Brain pericyte (primary cell): ENCODE measurements around the gene CCDC107.
"Not testable (repeated sequence)": the region's sequence is repeated elsewhere in the genome, so short reads cannot be mapped to it uniquely, and the experiment has no call there.

Source experiments
- DNase-seq: peaks from one replicate; pipeline ENCODE4 v3.0.0-alpha.2; 2012; ENCODE audit warnings: low read depth, low spot score

Gene CCDC107

DNA sequence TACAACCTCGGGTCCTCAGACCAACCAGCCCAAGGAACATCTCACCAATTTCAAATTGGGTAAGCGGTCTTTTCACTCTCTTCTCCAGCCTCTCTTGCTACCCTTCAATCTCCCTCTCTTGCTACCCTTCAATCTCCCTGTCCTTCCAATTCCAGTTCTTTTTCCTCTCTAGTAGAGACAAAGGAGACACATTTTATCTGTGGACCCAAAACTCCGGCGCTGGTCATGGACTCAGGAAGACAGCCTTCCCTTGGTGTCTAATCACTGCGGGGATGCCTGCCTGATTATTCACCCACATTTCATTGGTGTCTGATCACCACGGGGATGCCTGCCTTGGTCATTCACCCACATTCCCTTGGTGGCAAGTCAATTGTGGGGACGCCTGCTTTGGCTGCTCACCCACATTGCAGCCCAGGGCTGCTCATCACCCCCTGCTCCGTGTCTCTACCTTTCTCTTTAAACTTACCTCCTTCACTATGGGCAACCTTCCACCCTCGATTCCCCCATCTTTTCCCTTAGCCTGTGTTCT, 20.6 kb upstream of the CCDC107 start:
- DNase-seq, result not testable (repeated sequence)

DNA sequence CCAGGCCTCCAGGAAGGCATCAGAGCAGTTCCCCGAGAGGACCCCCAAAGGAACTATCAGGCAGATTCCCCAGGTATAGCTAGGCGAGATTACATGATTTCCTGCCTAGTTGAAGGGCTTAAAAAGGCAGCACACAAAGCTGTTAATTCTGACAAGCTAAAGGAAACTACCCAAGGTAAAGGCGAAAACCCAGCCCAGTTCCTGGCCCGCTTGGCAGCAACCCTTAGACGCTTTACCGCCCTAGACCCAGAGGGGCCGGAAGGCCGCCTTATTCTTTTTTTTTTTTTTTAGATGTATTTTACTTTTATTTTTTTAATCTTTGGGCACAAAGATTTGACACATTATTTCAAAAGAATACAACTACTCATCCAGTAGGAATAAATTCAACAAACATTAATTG, 19.3 kb upstream of the CCDC107 start:
- not testable (repeated sequence) for DNase-seq

DNA sequence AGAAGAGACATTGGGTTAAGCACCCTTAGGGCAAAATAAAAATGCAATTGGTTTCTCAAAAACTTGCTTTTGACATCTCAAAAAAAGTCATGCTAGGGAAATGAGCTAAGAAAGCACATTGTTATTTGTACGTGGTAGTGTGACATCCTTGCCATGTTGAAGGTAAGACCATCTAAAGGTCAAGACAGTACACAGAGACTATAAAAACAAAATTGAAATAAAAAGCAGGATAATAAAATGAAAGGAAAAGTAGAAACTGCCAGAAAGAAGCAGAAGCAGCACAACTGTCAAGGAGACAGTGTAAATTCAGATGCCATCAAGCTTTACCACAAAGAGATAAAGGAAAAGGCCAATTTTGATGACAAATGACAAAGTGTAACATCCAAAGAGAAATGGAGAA, 18.9 kb upstream of the CCDC107 start:
- DNase-seq, result not testable (repeated sequence)

DNA sequence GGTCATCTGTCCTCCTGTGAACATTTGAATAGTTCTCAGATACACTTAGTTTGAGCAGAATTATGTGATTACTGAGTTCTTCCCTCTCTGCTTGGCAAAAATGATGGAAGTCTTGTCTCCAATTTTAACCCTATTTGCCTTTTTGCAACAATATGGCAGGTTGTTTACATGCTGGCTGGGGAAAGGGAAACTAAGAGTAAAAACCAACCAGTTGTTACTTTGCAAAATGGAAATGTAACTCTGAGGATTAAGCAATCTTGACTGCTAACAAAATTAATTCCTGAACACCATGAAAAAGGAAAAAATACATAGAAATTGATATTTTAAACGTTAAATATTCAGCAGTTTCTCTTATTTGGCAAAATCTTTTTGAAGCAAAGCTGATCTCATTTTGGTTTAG, 18.5 kb upstream of the CCDC107 start:
- no peak for DNase-seq

DNA sequence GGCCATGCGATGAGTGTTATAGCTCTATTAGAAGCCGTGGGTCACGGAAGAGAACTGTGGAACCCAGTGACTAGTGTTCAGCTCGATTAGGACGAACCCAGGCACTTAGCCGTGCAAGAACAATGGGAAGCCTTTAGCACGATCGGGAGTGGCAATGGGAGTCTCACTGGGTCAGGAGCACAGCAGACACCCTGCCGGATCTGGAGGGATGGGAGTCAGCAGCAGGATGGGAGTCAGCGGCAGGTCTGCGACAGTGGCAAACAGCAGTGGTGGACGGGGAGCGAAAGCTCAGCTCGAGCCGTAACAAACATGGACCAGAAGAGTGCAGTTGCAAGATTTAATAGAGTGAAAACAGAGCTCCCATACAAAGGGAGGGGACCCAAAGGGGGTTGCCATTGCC, 17.7 kb upstream of the CCDC107 start:
- DNase-seq, result not testable (repeated sequence)

DNA sequence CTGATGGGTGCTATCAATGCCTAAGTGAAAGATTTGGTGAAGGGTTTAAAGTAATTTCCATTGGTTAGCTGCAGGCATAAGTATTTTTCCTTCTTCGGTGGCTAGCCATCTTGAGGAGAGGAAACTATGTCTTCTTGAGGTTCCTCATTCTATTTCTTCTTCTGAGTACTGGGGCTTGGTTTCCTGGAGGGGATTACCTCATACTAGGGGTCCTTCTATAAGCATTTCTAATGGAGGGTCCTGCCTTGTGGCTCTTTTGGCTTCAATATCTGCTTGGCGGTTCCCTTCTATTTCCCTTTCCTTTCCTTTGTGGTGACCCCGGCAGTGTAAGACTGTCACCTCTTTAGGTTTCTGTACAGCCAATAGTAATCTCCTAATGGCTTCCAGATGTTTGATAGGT, 16.6 kb upstream of the CCDC107 start:
- DNase-seq, result not testable (repeated sequence)

DNA sequence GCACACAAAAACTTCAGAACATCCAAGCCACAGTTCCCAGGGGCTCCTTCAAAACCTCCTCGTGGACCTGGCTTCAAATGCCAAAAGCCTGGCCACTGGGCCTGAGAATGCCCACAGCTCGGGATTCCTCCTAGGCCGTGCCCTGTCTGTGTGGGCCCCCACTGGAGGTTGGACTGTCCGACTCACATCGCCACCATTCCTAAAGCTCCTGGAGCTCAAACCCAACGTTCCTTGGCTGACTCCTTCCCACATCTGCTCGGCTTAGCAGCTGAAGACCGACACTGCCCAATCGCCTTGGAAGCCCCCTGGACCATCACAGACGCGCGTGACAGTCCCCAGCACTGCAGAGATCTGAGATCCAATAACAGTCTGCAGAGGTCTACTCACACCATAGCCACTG, 15.0 kb upstream of the CCDC107 start:
- no peak for DNase-seq

DNA sequence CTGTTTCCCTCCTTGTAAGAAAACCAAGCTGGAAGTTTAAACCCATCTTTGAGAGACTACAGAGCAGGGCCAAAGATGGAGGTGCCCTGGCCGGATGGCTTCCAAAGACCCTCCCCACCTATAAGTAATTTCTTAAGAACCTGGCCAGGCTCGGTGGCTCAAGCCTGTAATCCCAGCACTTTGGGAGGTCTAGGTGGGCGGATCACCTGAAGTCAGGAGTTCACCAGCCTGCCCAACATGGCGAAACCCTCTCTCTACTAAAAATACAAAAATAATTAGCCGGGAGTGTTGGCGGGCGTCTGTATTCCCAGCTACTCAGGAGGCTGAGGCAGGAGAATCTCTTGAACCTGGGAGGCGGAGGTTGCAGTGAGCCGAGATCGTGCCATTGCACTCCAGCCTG, 12.4 kb upstream of the CCDC107 start:
- DNase-seq, result not testable (repeated sequence)

DNA sequence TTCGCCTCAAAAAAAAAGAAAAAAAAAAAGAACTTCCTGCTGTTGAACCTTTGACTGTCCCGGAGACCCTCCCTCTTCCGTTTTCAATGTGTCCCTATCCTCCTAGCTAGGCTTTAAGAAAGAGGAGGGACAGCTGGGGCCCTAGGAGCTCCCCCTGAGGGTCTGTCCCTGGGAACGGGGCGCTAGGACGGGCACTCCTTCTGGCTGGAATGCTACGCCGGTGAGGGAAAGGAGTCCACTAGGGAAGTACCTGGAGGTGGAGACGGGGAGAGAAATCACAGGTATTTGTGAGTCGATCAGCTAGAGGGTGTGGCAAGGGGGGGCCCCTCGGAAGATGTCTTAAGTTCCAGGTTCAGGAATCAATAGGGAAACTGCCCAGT, 11.9 kb upstream of the CCDC107 start:
- DNase-seq, result no peak

DNA sequence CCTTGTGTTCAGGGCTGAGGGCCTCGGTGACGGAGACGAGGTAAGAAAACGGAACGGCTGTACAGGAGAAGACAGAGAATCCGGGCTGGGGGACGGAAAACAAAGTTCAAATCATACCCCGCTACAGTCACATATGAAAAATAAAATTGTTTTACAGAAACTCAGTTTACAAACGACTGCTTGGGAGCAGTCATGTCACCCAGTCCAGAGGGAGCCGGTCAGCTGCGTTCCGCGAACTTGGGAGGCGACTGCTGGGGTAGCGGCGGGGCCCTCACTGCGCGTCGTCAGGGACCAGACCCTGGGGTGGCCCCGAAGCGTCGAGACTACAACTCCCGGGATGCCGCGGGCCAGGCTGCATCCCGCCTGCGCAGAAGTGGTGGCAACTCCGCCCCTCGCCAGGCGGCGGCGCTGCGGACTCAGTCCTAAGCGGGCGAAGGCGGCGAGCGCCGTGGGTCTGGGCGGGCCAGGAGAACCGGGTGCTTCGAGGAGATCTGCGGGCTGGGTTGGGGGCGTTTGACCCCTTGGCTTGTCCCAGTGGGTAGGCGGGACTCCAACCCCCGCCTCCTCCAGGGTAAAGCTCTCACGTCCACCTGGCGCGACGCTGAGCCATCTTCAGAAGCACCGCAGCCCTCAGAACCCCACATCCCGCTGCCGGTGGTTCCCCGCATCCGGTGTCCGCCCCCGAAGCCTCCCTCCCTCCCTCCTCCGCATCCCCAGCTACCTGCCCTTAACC, 11.4 kb upstream of the CCDC107 start:
- DNase-seq, result peak; percentile 69

DNA sequence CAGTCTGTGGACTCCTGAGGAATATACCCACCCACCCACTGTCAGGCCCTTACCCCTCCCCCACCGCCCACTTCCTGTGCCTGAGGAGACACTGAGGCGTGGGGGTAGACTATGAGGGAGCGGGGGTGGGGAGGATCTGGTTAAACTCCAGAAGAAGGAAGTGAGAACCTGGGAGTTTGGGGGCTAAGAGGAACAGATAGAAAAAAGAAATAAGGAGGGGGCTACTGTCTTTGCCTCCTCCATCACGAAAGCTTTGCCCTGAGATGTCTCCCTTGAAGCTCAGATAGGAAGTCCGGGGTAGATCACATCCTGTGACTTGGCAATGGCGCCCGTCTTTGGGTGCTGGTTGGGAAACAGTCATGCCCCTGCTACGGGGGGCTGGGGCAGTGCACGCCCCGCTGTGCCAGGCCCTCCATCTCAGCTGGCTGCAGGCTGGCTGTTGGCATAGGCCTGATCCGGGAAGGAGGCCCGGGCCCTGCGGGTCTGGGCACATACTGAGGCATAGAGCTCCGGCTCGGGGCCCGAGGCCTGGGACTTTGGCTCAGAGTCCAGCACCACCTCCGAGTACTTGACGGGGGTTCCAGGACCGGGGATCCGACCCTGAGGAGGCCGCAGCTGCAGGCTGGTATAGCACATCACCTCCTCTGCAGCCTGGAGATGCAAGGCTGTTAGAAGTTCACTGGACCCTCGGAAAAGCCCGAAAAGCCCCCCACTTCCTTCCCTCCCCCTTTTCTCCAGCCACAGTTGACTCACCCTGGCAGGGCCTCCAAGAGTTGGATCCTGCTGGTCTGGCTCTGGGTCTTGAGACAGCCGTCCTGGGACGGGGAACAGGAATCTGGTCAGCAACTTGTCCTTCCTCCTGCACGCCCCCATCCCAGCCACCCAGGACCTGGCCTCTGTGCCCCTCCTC, 8.4 kb upstream of the CCDC107 start:
- DNase-seq, result no peak

DNA sequence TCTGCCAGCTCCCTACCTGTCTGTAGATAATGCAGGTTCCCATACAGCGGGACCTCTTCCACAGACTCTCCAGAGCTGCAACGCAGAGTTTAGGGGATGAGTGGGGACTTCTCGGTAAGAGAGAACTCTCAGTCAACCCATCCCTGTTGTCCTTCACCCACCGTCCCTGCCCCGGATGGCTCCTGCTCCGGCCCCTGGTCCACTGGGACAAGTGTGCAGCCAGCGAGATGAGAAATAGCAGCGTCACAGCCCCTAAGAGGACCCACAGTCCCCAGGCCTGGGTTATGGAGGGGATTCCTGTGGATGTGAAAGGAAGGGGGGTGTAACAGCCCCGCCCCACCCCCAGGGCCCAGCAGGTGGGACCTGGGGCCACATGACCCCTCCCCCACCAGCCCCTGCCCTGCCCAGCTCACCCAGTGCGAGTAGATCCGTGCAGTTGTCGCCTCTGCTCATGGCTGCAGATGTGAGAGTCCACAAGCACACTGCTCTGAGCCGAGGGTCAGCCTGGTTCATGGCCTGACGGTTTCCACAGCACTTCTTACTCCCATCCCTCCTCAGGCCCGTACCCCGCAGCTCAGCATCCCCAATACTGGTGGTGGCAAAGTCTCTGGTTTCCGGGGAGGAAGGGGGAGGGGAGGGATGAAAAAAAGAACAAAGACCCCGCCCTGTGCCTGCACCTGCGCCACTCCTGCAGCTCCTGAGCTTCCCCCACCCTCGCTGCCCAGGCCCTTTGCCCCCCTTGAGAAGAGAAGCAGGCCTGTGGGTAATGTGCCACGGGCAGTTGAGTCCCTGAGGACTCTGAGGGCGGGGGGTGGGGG, 7.5 kb upstream of the CCDC107 start, which contains the start of gene SIT1:
Gene SIT1 (minus strand): TSS at position 591 of the 818 bp plus-strand sequence. CDS start 78 bp downstream, at position 513.
- DNase-seq, result no peak

DNA sequence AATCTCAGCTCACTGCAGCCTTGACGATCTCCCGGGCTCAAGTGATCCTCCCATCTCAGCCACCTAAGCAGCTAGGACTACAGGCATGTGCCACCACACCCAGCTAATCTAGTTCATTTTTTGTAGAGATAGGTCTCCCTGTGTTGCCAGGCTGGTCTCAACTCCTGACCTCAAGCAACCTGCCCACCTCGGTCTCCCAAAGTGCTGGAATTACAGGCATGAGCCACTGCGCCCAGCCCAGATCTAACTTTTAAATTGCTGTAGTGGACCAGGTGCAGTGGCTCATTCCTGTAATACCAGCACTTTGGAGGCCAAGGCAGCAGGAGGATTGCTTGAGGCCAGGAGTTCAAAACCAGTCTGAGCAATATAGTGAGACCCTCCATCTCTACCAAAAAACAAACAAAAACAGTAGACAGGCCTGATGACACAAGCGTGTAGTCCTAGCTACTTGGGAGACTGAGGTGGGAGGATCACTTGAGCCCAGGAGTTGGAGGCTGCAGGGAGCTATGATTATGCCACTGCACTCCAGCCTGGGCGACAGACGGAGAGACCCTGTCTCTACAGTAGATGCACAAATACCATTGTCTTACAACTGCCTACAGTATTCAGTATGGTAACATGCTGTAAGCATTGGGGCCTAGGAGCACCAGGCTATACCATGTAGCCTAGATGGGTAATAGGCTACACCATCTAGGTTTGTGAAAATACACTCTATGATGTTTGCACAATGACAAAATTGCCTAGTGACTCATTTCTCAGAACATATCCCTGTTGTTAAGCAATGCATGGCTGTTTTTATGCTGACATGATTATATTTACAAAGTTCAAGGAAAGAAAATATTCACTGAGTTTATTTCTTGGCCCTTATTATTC, 5.9 kb upstream of the CCDC107 start:
- DNase-seq, result peak; percentile 31

DNA sequence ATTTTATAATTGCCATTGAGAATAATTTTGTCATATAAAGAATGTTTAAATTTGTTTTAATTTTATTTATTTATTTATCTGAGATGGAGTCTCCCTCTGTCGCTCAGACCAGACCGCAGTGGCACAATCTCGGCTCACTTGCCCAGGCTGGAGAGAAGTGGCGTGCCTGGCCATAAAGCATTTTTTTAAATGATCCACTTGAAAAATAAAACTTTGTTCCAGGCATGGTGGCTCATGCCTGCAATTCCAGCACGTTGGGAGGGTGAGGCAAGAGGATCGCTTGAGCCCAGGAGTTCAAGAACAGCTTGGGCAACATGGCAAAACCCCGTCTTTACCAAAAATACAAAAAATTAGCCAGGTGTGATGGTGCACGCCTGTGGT, 5.3 kb upstream of the CCDC107 start:
- DNase-seq, result no peak

DNA sequence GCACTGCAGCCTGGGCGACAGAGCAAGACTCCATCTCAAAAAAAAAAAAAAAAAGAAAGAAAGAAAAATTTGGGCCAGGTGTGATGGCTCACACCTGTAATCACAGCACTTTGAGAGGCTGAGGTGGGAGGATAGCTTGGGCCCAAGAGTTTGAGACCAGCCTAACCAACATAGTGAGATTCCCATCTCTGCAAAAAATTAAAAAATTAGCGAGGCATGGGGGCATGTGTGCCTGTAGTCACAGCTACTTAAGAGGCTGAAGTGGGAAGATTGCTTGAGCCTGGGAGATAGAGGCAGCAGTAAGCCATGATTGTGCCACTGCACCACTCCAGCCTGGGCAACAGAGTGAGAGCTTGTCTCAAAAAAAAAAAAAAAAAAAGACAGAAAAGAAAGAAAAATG, 4.5 kb upstream of the CCDC107 start:
- DNase-seq, result no peak

DNA sequence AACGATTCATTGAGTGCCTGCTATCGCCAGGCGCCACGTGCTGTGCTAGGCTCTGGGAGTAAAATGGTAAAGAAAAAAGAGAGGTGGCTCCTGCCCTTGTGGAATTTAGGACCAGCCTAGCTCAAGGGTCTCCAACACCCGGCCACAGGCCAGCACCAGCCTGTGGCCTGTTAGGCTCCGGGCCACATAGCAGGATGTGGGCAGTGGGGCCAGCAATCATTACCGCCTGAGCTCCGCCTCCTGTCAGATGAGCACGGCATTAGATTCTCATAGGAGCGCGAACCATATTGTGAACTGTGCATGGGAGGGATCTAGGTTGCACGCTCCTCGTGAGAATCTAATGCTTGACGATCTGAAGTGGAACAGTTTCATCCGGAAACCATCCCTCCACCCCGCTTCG, 1.7 kb upstream of the CCDC107 start:
- DNase-seq, result no peak

DNA sequence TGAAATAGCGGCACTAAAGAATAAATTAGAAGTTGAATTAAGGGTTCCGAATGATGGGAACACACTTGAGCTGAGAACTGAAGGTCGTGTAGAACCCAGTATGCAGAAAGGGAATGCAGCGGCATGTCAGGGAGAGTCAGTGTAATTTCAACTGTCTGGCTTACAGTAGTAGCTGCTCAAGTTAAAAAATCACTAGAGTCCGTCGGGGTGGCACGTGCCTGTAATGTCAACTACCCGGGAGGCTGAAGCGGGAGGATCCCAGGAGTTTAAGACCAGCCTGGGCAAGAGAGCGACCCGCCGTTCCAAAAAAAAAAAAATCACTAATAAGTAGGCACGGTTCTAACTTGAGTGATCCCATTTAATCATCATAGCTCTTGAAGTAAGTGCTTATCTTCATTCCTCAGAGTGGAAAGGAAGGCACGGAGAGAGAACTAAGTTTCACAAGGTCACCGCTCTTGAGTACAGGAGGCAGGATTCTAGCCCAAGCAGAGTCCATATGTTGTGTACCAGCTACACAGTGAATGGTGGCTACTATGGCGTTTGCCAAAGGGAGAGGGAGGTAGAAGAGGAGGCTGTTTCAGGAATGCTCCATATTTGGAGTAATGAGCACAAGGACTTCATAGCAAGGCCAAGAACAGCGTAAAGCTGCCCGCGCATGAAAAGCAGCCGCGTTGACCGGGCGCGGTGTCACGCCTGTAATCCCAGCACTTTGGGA, 1.1 kb upstream of the CCDC107 start:
- DNase-seq, result peak; percentile 44

DNA sequence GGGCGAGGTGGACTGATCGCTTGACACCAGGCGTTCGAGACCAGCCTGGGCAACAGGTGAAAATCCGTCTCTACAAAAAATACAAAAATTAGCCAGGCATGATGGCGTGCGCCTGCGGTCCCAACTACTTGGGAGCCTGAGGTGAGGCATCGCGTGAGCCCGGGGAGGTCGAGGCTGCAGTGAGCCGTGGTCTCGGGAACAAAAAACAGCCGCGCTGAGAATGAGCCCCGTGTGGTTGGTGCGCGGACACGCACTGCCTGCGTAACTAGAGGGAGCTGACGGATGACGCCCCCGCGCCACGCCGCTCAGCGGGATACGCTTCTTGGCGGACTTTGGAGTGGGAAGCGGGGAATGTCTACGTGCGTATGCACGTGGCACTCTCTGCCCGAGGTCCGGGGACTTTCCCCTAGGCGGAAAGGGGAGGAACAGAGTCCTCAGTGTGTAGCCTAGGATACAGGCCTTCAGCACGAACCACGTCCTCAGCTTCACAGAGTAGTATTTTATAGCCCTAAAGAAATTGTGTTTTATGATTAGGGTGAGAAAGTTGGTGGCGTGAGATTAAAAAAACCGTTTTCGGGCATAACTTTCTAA, 451 bp upstream of the CCDC107 start, which contains the start of gene RMRP:
Gene RMRP (minus strand): TSS at position 474 of the 591 bp plus-strand sequence.
- peak; percentile 99 for DNase-seq

DNA sequence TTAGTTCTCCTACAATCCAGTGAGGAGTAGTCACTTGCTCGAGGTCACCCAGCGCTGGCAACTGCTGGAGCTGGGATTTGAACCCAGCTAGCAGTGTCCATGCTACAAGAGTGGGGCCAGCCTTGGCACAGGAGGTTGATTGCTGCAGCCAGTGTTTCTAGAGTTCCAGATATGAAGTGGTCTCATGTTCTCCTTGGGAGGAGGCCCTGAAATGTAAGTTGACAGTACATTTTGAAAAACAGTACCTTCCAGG, 802 bp downstream of the CCDC107 start:
- no peak for DNase-seq

DNA sequence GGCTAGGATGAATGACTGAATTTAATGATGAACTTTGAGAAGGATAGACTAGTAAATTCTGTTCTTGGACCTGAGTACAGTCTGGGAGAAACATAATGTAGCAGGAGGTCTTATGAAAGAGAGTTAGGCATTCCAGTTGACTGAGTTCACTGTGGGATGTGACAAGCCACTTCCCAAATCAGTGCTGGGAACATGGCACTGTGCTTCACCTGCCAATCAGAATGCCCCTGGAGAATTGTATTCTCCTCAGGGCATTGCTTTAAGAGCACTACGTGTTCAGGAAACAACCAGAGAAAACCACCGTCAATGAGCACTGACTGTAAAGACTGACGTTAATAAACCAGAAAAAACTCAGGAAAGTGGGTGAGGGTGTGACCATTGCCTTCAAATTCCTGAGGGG, 1.2 kb downstream of the CCDC107 start:
- DNase-seq, result no peak
